ACC112 (cell line): ENCODE measurements around the gene ACSM5.
"Not testable (repeated sequence)": the region's sequence is repeated elsewhere in the genome, so short reads cannot be mapped to it uniquely, and the experiment has no call there.

Experiments
- H2AFZ ChIP-seq: fragments of 200-600 bp; sonication (generic); one replicate; pipeline ENCODE4 v1.6.0; 2017; ENCODE audit warnings: antibody characterized with exemption, low read length; ENCODE audit not compliant: unreplicated experiment
- H3K27ac ChIP-seq: fragments of 200-600 bp; sonication (generic); 2 replicates; pipeline ENCODE4 v1.5.1; 2014; ENCODE audit warnings: low read depth, mild to moderate bottlenecking, antibody characterized with exemption, low read length, moderate library complexity
- H3K27me3 ChIP-seq: fragments of 200-600 bp; sonication (generic); 2 replicates; pipeline ENCODE4 v1.6.1; 2014; ENCODE audit warnings: mild to moderate bottlenecking, antibody characterized with exemption, low read length, moderate library complexity, mixed read lengths; ENCODE audit not compliant: insufficient read depth
- H3K36me3 ChIP-seq: fragments of 200-600 bp; sonication (generic); 2 replicates; pipeline ENCODE4 v1.6.1; 2016; ENCODE audit warnings: mild to moderate bottlenecking, antibody characterized with exemption, low read length, moderate library complexity, mixed read lengths; ENCODE audit not compliant: insufficient read depth
- H3K4me1 ChIP-seq: fragments of 200-600 bp; sonication (generic); one replicate; pipeline ENCODE4 v1.6.1; 2016; ENCODE audit warnings: low read length, mixed read lengths; ENCODE audit not compliant: insufficient read depth, unreplicated experiment, control insufficient read depth
- H3K4me3 ChIP-seq: fragments of 200-600 bp; sonication (generic); 2 replicates; pipeline ENCODE4 v1.5.1; 2014; ENCODE audit warnings: mild to moderate bottlenecking, low read depth, low read length
- H3K79me2 ChIP-seq: fragments of 200-600 bp; sonication (generic); one replicate; pipeline ENCODE4 v1.6.0; 2016; ENCODE audit warnings: low read length; ENCODE audit not compliant: control insufficient read depth, unreplicated experiment, insufficient read depth

The ACSM5 gene

DNA sequence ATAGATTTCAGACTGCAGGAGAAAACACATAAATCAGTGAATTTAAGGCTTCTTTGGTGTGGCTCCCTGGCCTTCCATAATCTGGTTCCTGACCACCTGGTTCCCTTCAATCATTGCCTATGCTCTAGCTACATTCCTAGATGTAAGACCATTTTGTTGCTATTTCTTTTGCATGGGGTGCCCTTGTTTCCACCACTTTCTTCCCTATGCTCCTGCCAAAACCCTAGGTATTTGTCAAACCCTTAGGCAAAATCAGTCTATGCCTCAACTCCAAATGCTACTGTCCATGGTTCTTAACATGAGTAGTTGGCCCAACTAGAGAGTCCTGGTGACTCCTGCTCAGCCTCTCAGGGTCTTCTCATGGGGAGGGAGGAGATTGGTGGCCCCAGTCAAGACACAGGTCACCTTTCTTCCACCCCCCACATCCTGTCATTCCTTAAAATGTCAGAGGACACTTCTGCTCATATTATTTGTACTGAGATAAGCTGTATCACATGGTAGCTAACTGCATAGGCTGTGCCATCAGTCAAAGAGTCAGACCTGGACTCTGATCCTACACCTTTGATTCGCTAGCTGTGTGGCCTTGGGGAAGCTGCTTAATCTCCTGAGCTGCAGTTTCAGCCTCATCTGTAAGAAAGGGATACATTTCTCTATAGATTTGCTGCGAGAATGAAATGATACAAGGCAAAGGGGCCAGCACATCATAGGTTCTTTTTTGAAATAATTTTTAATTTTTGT, 15.0 kb downstream of the ACSM5 start:
- no peaks in the 10 kb centered on the region for H3K36me3 ChIP-seq
- no peaks in the 10 kb centered on the region for H3K79me2 ChIP-seq
- H3K27ac ChIP-seq, result no peak overlapping the region
- H2AFZ ChIP-seq, result no peak overlapping the region
- no peaks in the 10 kb centered on the region for H3K4me1 ChIP-seq
- H3K27me3 ChIP-seq, result no peaks in the 10 kb centered on the region
- no peak overlapping the region for H3K4me3 ChIP-seq

DNA sequence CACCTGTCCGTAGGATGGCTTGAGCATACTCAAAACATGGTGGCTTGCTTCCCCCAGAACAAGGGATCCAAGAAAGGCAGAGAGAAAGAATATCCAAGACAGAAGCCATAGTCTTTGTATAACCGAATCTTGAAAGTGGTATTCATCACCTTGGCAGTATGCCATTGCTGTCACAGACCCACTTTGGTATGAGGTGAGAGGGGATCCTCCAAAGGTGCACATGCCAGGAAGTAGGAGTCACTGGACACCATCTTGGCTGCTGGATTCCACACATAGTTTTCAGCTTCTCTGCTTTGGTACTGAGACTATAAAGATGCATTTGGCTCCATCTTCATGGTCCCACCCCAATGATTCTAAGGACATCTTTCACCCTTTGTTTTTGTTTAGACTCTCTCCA, 18.1 kb downstream of the ACSM5 start:
- not testable (repeated sequence) for H3K27ac ChIP-seq, H3K4me1 ChIP-seq, H3K79me2 ChIP-seq, H3K27me3 ChIP-seq, H3K4me3 ChIP-seq, H2AFZ ChIP-seq, H3K36me3 ChIP-seq

DNA sequence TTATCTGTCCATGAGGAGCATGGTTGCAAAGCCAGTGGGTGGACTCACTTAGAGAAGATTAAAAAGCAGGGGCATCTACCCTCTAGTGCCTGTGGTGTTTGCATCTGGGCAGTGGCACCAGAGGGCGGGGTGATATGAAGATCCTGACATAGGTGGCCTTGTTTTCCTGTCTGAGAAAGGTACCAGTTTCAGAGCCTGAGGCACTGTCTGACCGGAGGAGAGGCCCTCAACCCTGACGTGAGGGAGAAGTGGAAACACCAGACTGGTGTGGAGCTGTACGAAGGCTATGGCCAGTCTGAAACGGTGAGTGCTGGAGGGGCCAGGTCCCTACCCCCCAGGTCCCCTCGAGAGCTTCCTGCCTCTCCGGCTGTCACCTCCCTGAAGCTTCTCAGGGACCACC, 20.2 kb downstream of the ACSM5 start:
- H3K27ac ChIP-seq, H3K36me3 ChIP-seq, H3K4me1 ChIP-seq, H3K79me2 ChIP-seq, H3K27me3 ChIP-seq, H2AFZ ChIP-seq, H3K4me3 ChIP-seq: not testable (repeated sequence)

DNA sequence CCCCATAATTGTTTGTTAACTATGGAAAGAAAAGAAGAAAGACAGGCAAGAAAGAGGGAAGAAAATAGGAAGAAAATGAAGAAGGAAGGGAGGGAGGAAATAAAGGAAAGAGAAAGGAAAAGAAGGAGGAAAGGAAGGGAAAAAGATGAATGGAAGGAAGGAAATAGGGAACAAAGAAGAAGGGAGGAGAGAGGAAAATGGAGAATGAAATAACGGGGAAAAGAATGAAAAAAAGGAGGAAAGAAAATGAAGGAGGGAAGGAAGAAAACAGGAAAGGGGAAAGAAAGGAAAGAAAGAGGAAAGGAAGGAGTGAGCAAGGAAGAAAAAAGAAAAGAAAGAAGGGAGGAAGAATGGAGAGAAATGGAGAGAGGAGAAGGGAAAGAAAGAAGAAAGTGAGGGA, 21.1 kb downstream of the ACSM5 start:
- H3K36me3 ChIP-seq, H3K27ac ChIP-seq, H3K27me3 ChIP-seq, H3K4me3 ChIP-seq, H2AFZ ChIP-seq, H3K4me1 ChIP-seq, H3K79me2 ChIP-seq: not testable (repeated sequence)

DNA sequence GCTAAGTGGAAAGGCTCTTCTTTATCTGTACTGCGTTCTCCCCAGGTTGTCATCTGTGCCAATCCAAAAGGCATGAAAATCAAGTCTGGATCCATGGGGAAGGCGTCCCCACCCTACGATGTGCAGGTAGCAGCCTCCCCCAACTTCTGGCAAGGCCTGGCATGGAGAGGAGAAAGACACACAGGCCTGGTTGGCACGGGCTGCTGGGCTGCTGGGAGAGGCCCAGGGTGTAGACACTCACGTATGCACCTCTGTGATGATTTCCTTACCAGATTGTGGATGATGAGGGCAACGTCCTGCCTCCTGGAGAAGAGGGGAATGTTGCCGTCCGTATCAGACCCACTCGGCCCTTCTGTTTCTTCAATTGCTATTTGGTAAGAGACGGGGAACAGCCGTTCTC, 21.6 kb downstream of the ACSM5 start:
- no peak overlapping the region for H3K27ac ChIP-seq
- no peak overlapping the region for H2AFZ ChIP-seq
- H3K4me1 ChIP-seq, result no peaks in the 10 kb centered on the region
- no peaks in the 10 kb centered on the region for H3K79me2 ChIP-seq
- no peaks in the 10 kb centered on the region for H3K27me3 ChIP-seq
- H3K4me3 ChIP-seq, result no peak overlapping the region
- H3K36me3 ChIP-seq, result no peaks in the 10 kb centered on the region

DNA sequence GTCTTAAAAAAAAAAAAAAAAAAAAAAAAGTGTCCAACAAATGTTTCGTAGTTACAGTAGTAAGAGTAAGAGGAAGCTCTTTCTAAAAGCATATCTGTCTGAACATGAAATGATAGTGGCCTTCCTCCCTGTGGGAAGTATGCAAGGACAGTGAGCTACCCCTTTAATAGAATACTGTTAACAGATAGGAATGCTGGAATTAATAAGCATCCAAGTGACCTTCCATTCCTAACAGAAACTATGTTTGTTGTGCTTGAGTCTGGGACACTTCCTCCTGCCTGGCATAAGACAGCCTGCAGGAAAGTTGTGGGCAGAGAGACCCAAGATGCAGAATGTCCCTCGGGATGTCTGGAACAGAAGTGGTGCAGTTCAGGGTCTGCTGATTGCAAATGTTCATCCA, 29.6 kb downstream of the ACSM5 start:
- not testable (repeated sequence) for H2AFZ ChIP-seq, H3K36me3 ChIP-seq, H3K27ac ChIP-seq, H3K4me3 ChIP-seq, H3K79me2 ChIP-seq, H3K4me1 ChIP-seq, H3K27me3 ChIP-seq

DNA sequence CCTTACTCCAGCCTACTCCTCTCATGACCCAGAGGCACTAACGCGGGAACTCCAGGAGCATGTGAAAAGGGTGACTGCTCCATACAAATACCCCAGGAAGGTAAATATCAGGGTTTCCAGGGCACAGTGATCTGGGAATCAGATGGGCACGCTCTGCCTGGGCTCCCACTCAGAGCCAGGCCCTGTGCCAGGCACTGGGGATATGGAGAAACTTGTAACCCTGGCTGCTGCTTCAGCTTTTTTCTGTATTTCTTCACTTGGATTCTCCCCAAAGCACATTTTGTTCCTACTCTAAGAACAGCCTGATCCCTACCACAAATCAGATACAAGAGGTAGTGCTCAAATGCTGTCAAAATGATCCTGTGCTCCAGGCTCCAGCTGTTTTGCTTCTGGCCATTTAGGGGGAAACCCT, 30.5 kb downstream of the ACSM5 start:
- not testable (repeated sequence) for H3K4me3 ChIP-seq, H2AFZ ChIP-seq, H3K4me1 ChIP-seq, H3K27ac ChIP-seq, H3K27me3 ChIP-seq, H3K79me2 ChIP-seq, H3K36me3 ChIP-seq

DNA sequence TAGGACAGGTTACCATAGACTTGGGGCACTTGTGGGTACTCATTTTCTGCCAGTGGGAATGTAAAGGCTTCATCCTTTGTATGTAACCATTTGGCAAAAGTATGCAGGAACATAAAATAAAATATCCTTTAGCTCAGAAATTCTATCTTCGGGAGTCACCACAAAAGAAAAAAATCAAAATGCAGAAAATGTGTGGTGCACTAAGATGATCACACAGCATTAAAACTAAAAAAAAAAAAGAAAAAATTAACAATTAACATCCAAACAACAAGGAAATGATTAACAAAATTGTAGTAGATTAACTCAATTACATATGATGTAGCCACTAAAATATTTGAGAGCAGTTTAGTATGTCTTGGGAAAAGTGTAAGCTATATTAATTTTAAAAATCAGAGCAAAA, 31.4 kb downstream of the ACSM5 start:
- not testable (repeated sequence) for H3K27ac ChIP-seq, H3K4me3 ChIP-seq, H2AFZ ChIP-seq, H3K27me3 ChIP-seq, H3K4me1 ChIP-seq, H3K36me3 ChIP-seq, H3K79me2 ChIP-seq

DNA sequence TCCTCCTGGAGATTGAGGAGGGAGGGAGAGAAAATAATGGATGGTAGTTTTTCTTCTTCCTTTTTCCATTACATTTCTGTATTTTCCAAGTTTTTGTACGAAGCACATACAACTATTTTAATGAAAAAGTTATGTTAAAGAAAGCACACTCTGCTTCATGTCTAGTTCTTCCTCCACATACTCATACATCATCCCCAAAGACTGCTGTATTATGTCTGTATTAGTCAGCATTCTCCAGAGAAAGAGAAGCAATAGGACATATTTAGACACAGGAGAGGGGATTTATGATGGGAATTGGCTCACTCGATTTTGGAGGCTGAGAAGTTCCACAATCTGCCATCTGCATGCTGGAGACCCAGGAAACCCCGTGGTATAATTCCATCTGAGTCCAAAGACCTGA, 31.9 kb downstream of the ACSM5 start:
- no peak overlapping the region for H3K27ac ChIP-seq

DNA sequence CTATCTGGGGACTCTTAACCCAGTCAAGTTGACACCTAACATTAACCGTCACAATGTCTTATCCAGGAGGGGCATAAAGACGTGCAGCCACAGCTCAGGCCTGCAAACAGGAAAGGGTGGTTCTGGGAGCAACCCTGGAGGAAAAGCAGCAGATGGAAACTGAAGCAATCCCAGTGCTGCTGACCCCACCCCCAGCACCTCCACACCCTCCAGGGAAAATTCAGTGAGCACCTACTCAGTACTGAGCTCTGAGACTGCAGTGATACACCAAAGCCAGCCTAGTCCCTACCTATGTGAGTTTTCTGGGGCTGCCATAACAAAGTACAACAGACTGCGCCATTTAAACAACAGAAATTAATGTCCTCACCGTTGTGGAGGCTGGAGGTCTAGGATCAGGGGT, 32.5 kb downstream of the ACSM5 start:
- not testable (repeated sequence) for H3K4me1 ChIP-seq, H3K4me3 ChIP-seq, H3K27ac ChIP-seq, H3K36me3 ChIP-seq, H3K27me3 ChIP-seq, H2AFZ ChIP-seq, H3K79me2 ChIP-seq

More for the DNA sequence above, 31.9 kb downstream of the ACSM5 start:
- H3K4me3 ChIP-seq, result no peak overlapping the region
- no peak overlapping the region for H2AFZ ChIP-seq
- H3K27me3 ChIP-seq, result no peaks in the 10 kb centered on the region
- no peaks in the 10 kb centered on the region for H3K4me1 ChIP-seq
- H3K36me3 ChIP-seq, result no peaks in the 10 kb centered on the region
- H3K79me2 ChIP-seq, result no peaks in the 10 kb centered on the region

DNA sequence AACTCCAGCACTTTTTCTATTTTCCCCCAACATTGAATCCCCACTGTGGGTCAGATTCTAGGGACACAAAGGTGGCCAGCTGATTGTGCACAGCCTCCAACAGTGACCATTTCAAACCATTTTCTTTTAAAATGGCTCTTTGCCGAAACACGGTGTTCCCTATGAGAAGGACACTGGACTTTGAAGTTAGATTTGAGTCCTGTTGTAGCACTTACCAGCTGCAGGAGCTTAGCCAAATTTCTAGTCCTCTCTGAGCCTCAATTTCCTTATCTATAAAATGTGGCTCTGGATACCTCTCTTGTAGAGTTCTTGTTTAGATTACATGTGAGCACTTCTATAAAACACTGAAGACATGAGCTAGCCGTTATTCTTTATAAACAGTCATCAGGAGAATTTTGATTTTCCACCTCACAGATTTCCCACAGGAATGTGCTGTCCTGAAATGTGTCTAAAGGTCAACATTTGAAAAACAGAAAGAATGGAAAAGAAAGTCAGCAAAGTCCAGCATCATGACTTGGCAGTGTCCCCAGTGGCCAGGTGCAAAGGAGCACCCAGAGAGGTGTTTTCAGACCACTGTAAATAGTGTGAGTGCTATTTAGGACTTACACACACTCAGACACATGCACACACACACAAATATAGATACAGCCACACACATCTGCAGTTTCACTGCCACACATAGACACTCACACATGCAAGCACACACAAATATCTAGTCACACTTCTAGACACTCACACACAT, 37.5 kb downstream of the ACSM5 start:
- H3K27ac ChIP-seq, H3K4me1 ChIP-seq, H2AFZ ChIP-seq: not testable (repeated sequence)

More for the DNA sequence above, 37.5 kb downstream of the ACSM5 start:
- H3K79me2 ChIP-seq, H3K4me3 ChIP-seq, H3K36me3 ChIP-seq, H3K27me3 ChIP-seq: not testable (repeated sequence)
